Measurements from ENCODE around the gene EPB41L1. TPM values are rescaled to one million over a fixed set of nuclear protein-coding genes. Genes with fewer than 3 reads are reported as not detected.
A peak's percentile ranks its signal among the peaks of the same experiment; 100 is the strongest.
"Not testable (repeated sequence)": the region's sequence is repeated elsewhere in the genome, so short reads cannot be mapped to it uniquely, and the experiment has no call there.

Gene EPB41L1
- total RNA-seq, 1 experiment from 2014 or later, result 7.1 TPM

DNA sequence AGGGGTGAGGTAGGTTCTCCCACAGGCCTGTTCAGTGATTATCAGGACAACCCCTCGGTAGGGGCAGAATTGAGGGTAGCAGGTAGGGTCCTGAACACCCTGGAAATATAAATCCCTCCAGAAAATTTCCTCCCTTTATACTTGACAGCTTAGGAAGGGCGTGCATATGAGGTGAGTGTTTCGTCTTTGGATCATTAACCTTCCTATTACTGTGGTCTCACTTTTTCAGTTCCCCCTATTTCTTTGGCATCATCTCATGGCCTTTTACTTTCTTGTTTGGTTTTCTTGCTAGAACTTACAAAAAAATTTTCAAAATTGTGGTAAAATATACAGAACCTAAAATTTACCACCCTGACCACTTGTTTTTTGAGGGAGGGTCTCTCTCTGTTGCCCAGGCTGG lies 18.7 kb upstream of the EPB41L1 start:
- no peak overlapping the region for H3K27ac ChIP-seq (ENCODE audit: low read depth, low read length, poor library complexity, severe bottlenecking)
- CTCF ChIA-PET, result interaction anchor here (0.7 kb wide), 1 partner anchor 669 kb away, joined by 4 read pairs; no protein-coding TSS in a partner anchor
- no peaks in the 10 kb centered on the region for H3K9me3 ChIP-seq (ENCODE audit: low read depth, low read length, poor library complexity, severe bottlenecking)
- TF ChIP-seq EZH2 (IDR thresholded peaks at IDR 0.05; ENCODE audit: borderline replicate concordance, low read depth, low read length, poor library complexity, severe bottlenecking), result no peak
- TF ChIP-seq, protein P1, sequence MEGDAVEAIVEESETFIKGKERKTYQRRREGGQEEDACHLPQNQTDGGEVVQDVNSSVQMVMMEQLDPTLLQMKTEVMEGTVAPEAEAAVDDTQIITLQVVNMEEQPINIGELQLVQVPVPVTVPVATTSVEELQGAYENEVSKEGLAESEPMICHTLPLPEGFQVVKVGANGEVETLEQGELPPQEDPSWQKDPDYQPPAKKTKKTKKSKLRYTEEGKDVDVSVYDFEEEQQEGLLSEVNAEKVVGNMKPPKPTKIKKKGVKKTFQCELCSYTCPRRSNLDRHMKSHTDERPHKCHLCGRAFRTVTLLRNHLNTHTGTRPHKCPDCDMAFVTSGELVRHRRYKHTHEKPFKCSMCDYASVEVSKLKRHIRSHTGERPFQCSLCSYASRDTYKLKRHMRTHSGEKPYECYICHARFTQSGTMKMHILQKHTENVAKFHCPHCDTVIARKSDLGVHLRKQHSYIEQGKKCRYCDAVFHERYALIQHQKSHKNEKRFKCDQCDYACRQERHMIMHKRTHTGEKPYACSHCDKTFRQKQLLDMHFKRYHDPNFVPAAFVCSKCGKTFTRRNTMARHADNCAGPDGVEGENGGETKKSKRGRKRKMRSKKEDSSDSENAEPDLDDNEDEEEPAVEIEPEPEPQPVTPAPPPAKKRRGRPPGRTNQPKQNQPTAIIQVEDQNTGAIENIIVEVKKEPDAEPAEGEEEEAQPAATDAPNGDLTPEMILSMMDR (conservative IDR thresholded peaks at IDR 0.05; ENCODE audit: low read depth, low read length), result no peak
- POLR2A ChIA-PET (ENCODE audit: low non-redundant PET), result no interaction called here
- H3K27me3 ChIP-seq (replicated peaks; ENCODE audit: insufficient read depth, low read depth, low read length, poor library complexity), result no peaks in the 10 kb centered on the region
- BruUV-seq (replicated peaks), result no TSS peak
- no peak for DNase-seq (ENCODE audit: low spot score)
- no peaks in the 10 kb centered on the region for H3K36me3 ChIP-seq (ENCODE audit: insufficient read depth, low read length, poor library complexity, severe bottlenecking)
- H3K4me3 ChIP-seq (ENCODE audit: low read depth, low read length, poor library complexity, severe bottlenecking), result no peak overlapping the region
- H3K4me1 ChIP-seq (ENCODE audit: insufficient read depth, low read length, poor library complexity, severe bottlenecking), result no peaks in the 10 kb centered on the region
- intact Hi-C loops (cut with micrococcal nuclease; ENCODE audit: unreplicated experiment), result no loop called here

DNA sequence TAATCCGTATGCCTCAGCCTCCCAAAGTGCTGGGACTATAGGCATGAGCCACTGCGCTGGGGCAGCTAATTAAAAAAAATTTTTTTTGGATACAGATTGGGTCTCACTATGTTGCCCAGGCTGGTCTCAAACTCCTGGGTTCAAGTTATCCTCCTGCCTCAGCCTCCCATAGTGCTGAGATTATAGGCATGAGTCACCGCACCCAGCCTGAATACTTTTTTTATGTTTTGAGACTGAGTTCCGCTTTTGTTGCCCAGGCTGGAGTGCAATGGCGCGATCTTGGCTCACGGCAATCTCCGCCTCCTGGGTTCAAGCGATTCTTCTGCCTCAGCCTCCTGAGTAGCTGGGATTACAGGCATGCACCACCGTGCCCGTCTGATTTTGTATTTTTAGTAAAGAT lies 17.2 kb upstream of the EPB41L1 start:
- H3K27ac ChIP-seq (ENCODE audit: low read depth, low read length, poor library complexity, severe bottlenecking); POLR2A ChIA-PET (ENCODE audit: low non-redundant PET); H3K4me3 ChIP-seq (ENCODE audit: low read depth, low read length, poor library complexity, severe bottlenecking); H3K4me1 ChIP-seq (ENCODE audit: insufficient read depth, low read length, poor library complexity, severe bottlenecking); H3K36me3 ChIP-seq (ENCODE audit: insufficient read depth, low read length, poor library complexity, severe bottlenecking); H3K9me3 ChIP-seq (ENCODE audit: low read depth, low read length, poor library complexity, severe bottlenecking); BruUV-seq (replicated peaks); DNase-seq (ENCODE audit: low spot score); H3K27me3 ChIP-seq (replicated peaks; ENCODE audit: insufficient read depth, low read depth, low read length, poor library complexity); intact Hi-C loops (cut with micrococcal nuclease; ENCODE audit: unreplicated experiment): not testable (repeated sequence)
- CTCF ChIA-PET, result interaction anchor here (0.5 to 0.7 kb wide), 2 partner anchors 23 to 865 kb away, joined by 5 to 6 read pairs; no protein-coding TSS in a partner anchor

DNA sequence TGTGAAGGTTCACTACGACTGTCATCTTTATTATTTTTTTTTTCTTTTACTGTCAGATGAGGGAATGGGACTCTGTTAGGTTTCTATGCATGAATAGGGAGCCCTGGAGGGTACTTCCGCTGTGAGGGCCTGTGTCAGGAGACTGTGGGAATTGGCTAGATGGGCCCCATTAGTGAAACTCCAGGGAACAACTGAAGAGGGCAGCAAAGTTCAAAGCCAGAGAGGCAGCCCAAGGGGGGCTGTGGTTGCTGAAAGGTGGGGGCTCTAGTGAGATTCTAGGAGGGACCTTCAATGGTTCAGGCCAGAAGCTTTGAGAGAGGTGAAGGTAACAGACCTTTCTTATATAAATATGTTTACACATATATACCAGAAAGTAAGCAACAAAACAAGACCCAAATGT lies 13.2 kb upstream of the EPB41L1 start:
- Histone ChIP-seq H3K36me3 (ENCODE audit: insufficient read depth, low read length, poor library complexity, severe bottlenecking) (no peaks in the 10 kb centered on the region), H3K27ac (ENCODE audit: low read depth, low read length, poor library complexity, severe bottlenecking) (no peak overlapping the region), H3K27me3 (replicated peaks; ENCODE audit: insufficient read depth, low read depth, low read length, poor library complexity) (no peaks in the 10 kb centered on the region), H3K4me3 (ENCODE audit: low read depth, low read length, poor library complexity, severe bottlenecking) (no peak overlapping the region), H3K9me3 (ENCODE audit: low read depth, low read length, poor library complexity, severe bottlenecking) (no peaks in the 10 kb centered on the region), H3K4me1 (ENCODE audit: insufficient read depth, low read length, poor library complexity, severe bottlenecking) (no peaks in the 10 kb centered on the region)
- BruUV-seq (replicated peaks), result no TSS peak
- intact Hi-C loops (cut with micrococcal nuclease; ENCODE audit: unreplicated experiment), result no loop called here
- CTCF ChIA-PET, result no interaction called here
- no peak for DNase-seq (ENCODE audit: low spot score)
- TF ChIP-seq, protein P1 (conservative IDR thresholded peaks at IDR 0.05; ENCODE audit: low read depth, low read length), result peak; percentile 13; the same call in 1 of the 2 replicates
- TF ChIP-seq EZH2 (IDR thresholded peaks at IDR 0.05; ENCODE audit: borderline replicate concordance, low read depth, low read length, poor library complexity, severe bottlenecking), result no peak
- POLR2A ChIA-PET (ENCODE audit: low non-redundant PET), result no interaction called here

DNA sequence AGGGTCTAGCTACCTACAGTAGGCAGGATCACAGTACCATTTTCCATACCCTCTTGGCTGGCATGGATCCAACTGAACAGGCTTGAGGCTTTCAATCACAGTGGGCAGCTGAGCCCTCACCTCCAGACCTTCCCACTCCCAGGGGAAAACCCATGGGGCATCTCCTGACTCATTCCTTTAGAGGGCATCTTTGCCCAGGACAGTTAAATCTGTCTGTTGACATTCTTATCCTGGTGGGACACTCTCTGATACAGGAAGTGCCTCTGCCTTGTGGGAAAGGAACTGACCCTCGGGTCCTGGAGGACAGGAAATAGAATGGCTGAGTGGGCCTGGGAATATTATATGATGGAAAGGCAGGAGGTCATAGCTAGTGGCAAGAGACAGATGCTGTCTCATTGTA lies 10.2 kb upstream of the EPB41L1 start:
- TF ChIP-seq, protein P1 (conservative IDR thresholded peaks at IDR 0.05; ENCODE audit: low read depth, low read length), result no peak
- no peak for TF ChIP-seq EZH2 (IDR thresholded peaks at IDR 0.05; ENCODE audit: borderline replicate concordance, low read depth, low read length, poor library complexity, severe bottlenecking)
- no peaks in the 10 kb centered on the region for H3K36me3 ChIP-seq (ENCODE audit: insufficient read depth, low read length, poor library complexity, severe bottlenecking)
- no peaks in the 10 kb centered on the region for H3K27me3 ChIP-seq (replicated peaks; ENCODE audit: insufficient read depth, low read depth, low read length, poor library complexity)
- no peaks in the 10 kb centered on the region for H3K9me3 ChIP-seq (ENCODE audit: low read depth, low read length, poor library complexity, severe bottlenecking)
- no peak overlapping the region for H3K27ac ChIP-seq (ENCODE audit: low read depth, low read length, poor library complexity, severe bottlenecking)
- H3K4me3 ChIP-seq (ENCODE audit: low read depth, low read length, poor library complexity, severe bottlenecking), result no peak overlapping the region
- ChIA-PET CTCF (interaction anchor here (1.0 kb wide), 1 partner anchor 58 kb away, joined by 3 read pairs; no protein-coding TSS in a partner anchor), POLR2A (ENCODE audit: low non-redundant PET) (no interaction called here)
- H3K4me1 ChIP-seq (ENCODE audit: insufficient read depth, low read length, poor library complexity, severe bottlenecking), result no peaks in the 10 kb centered on the region
- DNase-seq (ENCODE audit: low spot score), result no peak
- intact Hi-C loops (cut with micrococcal nuclease; ENCODE audit: unreplicated experiment), result no loop called here
- no TSS peak for BruUV-seq (replicated peaks)
